NCI-H187 (cell line): ENCODE data around the gene ATAD1.
A peak's percentile ranks its signal among the peaks of the same experiment; 100 is the strongest.
"Not testable (repeated sequence)": the region's sequence is repeated elsewhere in the genome, so short reads cannot be mapped to it uniquely, and the experiment has no call there.

Experiments
- DNase-seq, 2 experiments: peaks; one replicate each; lab custom pipeline; 2025; lab: John Stamatoyannopoulos, UW

The ATAD1 gene

GRCh38 chr10:87846023-87846422 lies 28.0 kb upstream of the ATAD1 start:
- no peak for DNase-seq

- DNase-seq: no peak
These were observed 27.6 kb upstream of the ATAD1 start for GRCh38 chr10:87845624-87845998.

DNA sequence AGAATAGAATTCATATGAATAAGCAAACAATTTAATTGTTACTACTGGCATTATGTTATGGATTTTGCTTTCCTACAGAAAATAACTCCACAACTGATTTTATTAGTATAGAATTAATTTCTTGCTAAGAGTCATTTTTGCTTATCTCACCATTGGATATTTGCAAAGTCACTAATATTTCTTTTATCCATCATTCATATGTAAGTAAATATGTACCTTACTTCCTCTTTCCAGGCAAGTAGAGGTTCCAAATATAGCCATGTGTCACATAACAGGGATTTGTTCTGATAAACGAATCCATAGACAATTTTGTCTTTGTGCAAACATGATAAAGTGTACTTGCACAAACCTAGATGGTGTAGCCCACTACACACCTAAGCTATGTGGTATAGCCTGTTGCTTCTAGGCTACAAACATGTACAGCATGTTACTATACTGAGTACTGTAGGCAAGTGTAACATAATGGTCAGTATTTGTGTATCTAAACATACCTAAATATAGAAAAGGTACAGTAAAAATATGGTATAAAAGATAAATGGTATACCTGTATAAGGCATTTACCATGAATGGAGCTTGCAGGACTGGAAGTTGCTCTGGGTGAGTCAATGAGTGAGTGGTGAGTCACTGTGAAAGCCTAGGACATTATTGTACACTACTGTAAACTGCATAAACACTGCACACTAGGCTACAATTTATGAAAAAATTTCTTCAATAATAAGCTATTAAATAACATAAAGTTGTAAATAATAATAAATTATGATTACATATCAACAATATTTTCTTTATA lies 27.0 kb upstream of the ATAD1 start:
- no peak for DNase-seq

DNA sequence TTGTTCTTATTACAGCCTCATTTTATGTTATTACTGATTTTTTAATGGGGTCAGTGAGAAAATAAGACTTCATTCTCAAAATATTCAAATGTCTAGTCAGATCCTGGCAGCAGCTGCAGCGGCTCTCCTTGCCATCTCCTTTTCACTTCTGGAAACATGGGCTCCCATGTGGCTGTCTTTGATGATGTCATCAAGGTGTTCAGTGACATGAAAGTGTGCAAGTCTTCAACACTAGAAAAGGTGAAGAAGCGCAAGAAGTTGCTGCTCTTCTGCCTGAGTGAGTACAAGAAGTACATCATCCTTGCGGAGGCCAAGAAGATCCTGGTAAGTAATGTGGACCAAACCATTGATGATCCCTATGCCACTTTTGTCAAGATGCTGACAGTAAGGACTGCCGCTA lies 25.7 kb upstream of the ATAD1 start:
- DNase-seq: no peak

DNA sequence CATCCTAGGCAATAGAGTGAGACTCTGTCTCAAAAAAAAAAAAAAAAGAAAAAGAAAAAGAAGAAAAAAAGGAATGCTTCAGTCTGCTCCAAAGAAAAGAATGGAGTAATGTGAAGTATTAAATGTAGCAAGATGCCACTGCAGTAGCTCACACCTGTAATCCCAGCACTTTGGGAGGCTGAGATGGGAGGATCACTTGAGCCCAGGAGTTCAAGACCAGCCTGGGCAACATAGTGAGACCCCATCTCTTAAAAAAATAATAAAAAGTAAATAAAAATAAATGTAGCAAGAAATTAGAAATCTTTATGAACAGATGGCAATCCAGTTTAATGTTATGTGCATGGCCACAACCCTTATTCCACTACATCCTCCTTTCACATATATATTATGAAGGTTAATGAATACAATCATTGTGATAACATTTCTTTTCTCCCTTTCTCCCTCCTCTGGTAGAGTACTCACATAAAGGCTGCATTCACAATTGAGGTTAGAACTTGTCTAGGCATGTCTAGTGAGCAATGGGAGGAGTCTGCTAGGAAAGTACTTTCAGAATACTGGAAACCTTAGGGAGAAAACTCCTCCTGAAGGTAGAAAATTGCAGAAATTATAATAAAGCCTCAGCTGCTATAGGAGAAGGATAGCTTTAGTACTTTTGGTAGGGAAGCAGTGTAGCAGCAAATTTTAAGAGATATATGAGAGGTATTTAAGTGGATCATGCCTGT lies 24.9 kb upstream of the ATAD1 start:
- DNase-seq: no peak

- no peak for DNase-seq
These were observed 24.2 kb upstream of the ATAD1 start for GRCh38 chr10:87842220-87842641.

GRCh38 chr10:87841186-87841585 lies 23.2 kb upstream of the ATAD1 start:
- no peak for DNase-seq

DNA sequence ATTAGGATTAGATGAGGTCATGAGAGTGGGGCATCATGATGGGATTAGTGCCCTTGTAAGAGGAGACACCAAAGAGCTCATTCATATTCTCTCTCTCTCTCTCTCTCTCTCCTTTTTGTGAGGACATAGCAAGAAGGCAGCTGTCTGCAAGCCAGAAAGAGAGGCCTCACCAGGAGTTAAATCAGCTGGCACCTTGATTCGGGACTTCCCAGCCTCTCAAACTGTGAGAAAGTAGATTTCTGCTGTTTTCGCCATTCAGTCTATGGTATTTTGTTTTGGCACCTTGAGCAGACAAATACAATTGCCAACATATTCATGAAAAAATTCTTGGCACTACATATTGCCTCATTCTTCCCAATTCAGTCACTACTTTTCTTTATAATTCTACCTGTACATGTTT lies 20.6 kb upstream of the ATAD1 start:
- DNase-seq: no peak

DNA sequence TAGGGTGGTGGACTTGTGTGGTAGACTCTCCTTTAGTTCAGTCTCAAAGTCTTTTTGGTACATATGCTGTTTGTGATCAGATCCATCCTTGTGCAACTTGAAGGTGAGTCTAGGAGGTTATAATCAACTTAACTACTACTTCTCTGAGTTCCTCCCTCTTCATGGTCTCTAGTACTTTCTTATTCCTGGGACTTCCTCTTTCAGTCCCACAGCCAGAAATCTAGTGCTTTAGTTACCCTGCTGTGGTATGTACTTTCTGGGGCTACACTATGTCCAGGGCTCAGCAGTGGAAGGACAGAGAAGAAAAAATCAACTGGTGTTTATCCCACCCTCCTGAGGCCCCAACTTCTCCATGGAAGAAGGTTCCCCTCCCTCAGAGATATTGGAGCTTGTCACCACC lies 19.4 kb upstream of the ATAD1 start:
- DNase-seq: no peak

GRCh38 chr10:87836098-87836497 lies 18.1 kb upstream of the ATAD1 start:
- no peak for DNase-seq

- DNase-seq: no peak
These were observed 12.1 kb upstream of the ATAD1 start for GRCh38 chr10:87829986-87830729.

- not testable (repeated sequence) for DNase-seq
These were observed 11.0 kb upstream of the ATAD1 start for GRCh38 chr10:87829051-87829450.

DNA sequence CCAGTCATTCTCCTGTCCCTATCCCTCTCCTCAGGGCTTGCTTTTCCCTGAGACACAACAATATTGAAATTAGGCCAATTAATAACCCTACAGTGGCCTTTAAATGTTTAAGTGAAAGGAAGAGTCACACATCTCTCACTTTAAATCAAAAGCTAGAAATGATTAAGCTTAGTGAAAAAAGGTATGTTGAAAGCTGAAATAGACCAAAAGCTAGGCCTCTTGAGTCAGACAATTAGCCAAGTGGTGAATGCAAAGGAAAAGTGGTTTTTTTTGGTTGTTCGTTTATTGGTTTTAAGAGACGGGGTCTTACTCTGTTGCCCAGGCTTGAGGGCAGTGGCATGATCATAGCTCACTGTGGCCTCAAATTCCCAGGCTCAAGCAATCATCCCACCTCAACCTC lies 9.7 kb upstream of the ATAD1 start:
- no peak for DNase-seq

DNA sequence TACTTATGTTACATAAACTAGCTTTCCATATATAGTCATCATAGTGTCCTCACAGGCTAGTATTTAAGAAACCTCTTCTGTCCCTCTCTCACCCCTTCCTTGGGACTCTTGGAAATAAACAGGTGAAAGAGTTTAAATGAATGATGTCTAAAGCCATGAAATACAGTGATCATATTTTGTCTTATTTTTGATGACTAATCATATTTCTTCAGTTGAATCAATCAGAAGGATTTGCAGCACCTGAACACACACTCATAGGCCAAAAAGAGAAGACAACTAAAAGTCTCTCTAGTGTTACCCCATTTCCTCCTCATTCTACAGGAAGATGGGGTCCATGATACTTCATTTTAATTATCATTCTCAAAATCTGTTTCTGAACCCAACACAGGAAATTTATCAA lies 8.6 kb upstream of the ATAD1 start:
- no peak for DNase-seq

GRCh38 chr10:87819289-87819585 lies 1.2 kb upstream of the ATAD1 start:
- no peak for DNase-seq

GRCh38 chr10:87818505-87819288 lies 671 bp upstream of the ATAD1 start:
- peak; percentile 3 to 65 for DNase-seq

DNA sequence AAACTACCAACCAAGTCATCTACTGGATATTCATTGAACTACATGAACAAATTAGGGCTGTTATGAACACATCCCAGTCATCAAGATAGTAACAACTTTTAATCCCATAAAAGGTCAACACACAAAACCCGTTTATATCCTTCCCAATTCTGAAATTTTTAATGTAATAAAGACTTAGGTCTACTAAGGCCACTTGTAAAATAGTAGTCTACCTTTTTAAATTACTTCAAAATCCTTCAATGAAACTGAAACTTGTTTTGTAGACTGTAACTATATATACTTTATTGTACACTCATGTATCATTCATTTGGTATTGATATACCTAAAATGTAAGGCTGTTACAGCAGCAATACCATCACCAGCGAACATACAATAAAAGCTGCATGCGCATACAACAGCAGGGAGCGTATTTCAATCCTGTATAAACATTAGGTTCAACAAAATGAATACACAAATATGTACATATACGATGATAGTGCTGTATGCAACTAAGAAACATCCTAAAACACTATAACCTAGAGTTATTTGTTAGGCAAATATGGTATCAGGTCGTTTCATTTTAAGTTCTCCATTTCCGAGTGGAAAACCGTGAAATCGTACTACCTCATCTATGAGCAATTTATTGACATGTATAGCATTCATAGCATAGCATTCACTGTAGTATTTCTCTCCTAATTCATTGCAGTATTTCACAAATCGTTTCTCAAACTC lies 973 bp downstream of the ATAD1 start:
- no peak for DNase-seq

GRCh38 chr10:87816163-87816897 lies 1.7 kb downstream of the ATAD1 start:
- DNase-seq: no peak

GRCh38 chr10:87804939-87805569 lies 13.0 kb downstream of the ATAD1 start:
- no peak for DNase-seq

GRCh38 chr10:87803831-87804230 lies 14.2 kb downstream of the ATAD1 start:
- no peak for DNase-seq
